SK-N-SH treated with all-trans-retinoic acid at 6 μM for 48 hours (cell line): Measurements from ENCODE around the gene MBNL2.

Experiments used
- BACH2 ChIP-seq: fragments of 250-450 bp; sonication (Bioruptor Pico); IDR thresholded peaks from 2 replicates; pipeline ENCODE4 v1.9.0; 2021; ENCODE audit warnings: mild to moderate bottlenecking, borderline replicate concordance
- OSR1 ChIP-seq: fragments of 250-450 bp; sonication (Bioruptor Pico); IDR thresholded peaks from 2 replicates; pipeline ENCODE4 v1.8.0; 2022; ENCODE audit warnings: moderate library complexity, mild to moderate bottlenecking, inconsistent platforms
- PATZ1 ChIP-seq: fragments of 250-450 bp; sonication (Bioruptor Pico); IDR thresholded peaks from 2 replicates; pipeline ENCODE4 v1.8.0; 2020; ENCODE audit warnings: mild to moderate bottlenecking, moderate library complexity, borderline replicate concordance
- POU6F1 ChIP-seq: fragments of 250-450 bp; sonication (Bioruptor Pico); IDR thresholded peaks from 2 replicates; pipeline ENCODE4 v1.8.0; 2021; ENCODE audit warnings: low read depth, mild to moderate bottlenecking, moderate library complexity, borderline replicate concordance
- PPARA ChIP-seq: fragments of 250-450 bp; sonication (Bioruptor Pico); IDR thresholded peaks from 2 replicates; pipeline ENCODE4 v1.5.0; 2020; ENCODE audit warnings: mild to moderate bottlenecking, borderline replicate concordance
- RARB ChIP-seq: fragments of 250-450 bp; sonication (Bioruptor Pico); IDR thresholded peaks from 2 replicates; pipeline ENCODE4 v1.8.0; 2021; ENCODE audit warnings: mild to moderate bottlenecking, moderate library complexity
- TSHZ2 ChIP-seq: fragments of 250-450 bp; sonication (Bioruptor Pico); IDR thresholded peaks from 2 replicates; pipeline ENCODE4 v1.5.0; 2020; ENCODE audit warnings: mild to moderate bottlenecking, moderate library complexity
- ZFP3 ChIP-seq: fragments of 250-450 bp; sonication (Bioruptor Pico); IDR thresholded peaks from 2 replicates; pipeline ENCODE4 v1.5.0; 2020; ENCODE audit warnings: mild to moderate bottlenecking, moderate library complexity
- ZFP30 ChIP-seq: fragments of 450-650 bp; formaldehyde crosslinking; IDR thresholded peaks from 2 replicates; pipeline ENCODE4 v1.5.0; 2022; ENCODE audit warnings: mild to moderate bottlenecking, moderate library complexity
- ZNF70 ChIP-seq: fragments of 450-650 bp; formaldehyde crosslinking; IDR thresholded peaks from 2 replicates; pipeline ENCODE4 v1.5.0; 2020; ENCODE audit warnings: mild to moderate bottlenecking, moderate library complexity
- ZNF8 ChIP-seq: fragments of 450-650 bp; formaldehyde crosslinking; IDR thresholded peaks from 2 replicates; pipeline ENCODE4 v1.5.0; 2020; ENCODE audit warnings: mild to moderate bottlenecking, moderate library complexity

- no peak for TF ChIP-seq ZNF70
- no peak for TF ChIP-seq ZFP3 (CRISPR knock-in tag)
- no peak for TF ChIP-seq ZFP30 (CRISPR knock-in tag)
- no peak for TF ChIP-seq TSHZ2 (CRISPR knock-in tag)
- TF ChIP-seq PPARA (CRISPR knock-in tag) = no peak
- no peak for TF ChIP-seq BACH2 (CRISPR knock-in tag)
- no peak for TF ChIP-seq PATZ1 (CRISPR knock-in tag)
- no peak for TF ChIP-seq RARB (CRISPR knock-in tag)
- TF ChIP-seq POU6F1 (CRISPR knock-in tag) = no peak
- no peak for TF ChIP-seq OSR1
- no peak for TF ChIP-seq ZNF8 (CRISPR knock-in tag)
These were observed 3.4 kb downstream of the MBNL2 start for GRCh38 chr13:97225533-97225932.
